GM12874 (cell line): ENCODE data around the gene CADM1.

Source experiments
- TF ChIP-seq, protein P1 (sequence below): IDR thresholded peaks from 2 replicates; pipeline ENCODE4 v1.5.1; 2011; ENCODE audit warnings: low read depth, mild to moderate bottlenecking, control low read depth, low read length, moderate library complexity; ENCODE audit not compliant: insufficient read depth

The CADM1 gene

DNA sequence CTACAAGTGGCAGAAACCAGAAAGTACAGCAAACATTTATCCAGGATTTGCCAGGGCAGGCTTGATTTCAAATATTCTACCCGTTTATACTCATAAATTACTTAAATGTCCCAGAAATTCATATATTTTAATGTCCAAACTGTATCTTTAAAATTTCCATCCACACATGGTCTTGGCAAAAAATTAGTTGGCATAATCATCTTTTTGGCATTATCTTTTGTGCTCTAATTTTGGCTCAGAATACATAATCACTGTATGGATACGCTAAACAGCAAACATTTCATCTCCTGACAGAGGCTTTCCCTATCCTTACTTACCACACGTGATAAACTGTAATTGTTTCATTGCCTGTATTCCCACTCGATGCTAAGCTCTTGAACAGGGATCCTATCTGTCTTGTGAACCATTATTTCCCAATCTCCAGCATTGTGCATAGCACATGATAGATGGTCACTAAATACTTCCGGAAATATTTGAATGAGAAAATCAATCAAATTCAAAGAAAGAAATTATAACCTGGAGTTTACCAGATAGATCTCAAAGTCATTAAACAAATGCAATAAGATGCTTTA lies 64.2 kb downstream of the CADM1 start:
- TF ChIP-seq, protein P1, sequence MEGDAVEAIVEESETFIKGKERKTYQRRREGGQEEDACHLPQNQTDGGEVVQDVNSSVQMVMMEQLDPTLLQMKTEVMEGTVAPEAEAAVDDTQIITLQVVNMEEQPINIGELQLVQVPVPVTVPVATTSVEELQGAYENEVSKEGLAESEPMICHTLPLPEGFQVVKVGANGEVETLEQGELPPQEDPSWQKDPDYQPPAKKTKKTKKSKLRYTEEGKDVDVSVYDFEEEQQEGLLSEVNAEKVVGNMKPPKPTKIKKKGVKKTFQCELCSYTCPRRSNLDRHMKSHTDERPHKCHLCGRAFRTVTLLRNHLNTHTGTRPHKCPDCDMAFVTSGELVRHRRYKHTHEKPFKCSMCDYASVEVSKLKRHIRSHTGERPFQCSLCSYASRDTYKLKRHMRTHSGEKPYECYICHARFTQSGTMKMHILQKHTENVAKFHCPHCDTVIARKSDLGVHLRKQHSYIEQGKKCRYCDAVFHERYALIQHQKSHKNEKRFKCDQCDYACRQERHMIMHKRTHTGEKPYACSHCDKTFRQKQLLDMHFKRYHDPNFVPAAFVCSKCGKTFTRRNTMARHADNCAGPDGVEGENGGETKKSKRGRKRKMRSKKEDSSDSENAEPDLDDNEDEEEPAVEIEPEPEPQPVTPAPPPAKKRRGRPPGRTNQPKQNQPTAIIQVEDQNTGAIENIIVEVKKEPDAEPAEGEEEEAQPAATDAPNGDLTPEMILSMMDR, result no peak

DNA sequence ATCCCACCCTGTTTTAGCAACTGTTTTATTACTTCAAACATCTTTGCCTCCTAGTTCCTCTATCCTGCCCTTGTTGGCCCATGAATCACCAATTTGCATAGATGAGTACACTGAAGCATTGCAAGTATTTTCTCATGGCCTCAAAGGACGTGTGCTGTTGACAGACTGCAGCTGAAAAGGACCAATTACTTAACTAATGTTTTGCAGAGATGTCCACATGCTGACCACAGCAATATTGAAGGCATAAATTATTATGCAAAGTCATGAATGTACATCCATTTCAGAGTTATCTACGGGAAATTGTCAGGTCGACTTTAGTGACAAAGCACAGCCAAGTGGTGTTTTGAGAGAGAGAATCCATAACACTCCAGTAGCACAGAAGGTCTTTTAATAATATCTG lies 64.8 kb downstream of the CADM1 start:
- TF ChIP-seq, protein P1, result no peak

DNA sequence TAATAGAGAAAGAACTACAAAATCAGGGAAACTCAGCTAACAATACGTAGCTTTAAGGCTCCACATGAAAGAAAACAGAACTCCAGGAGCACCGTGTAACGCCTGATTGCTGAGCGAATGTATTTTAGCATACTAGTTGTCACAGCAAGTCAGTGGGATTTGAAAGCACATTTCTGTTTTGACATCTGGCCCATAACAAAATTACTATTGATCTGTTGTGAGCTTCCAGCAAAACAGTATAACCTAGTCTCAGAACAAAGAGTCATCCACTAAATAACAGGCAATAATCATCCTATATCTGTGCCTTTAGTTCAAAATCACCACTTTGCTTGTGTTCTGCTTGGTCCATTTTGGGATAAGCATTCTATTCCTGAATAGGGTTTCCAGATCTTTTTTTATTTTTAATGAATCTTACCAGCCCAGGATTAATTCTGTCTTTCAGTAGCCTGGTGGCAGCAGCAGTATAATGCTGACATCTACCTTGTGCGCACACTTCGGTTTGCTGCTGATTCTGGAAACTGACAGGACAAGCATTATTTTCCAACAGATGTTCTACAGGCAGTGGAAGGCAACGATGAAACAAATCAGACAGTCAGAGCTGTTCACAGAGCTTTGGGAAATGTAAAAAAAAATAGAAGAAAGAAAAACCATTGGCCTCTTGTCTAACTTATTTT lies 66.2 kb downstream of the CADM1 start:
- TF ChIP-seq, protein P1, result no peak

DNA sequence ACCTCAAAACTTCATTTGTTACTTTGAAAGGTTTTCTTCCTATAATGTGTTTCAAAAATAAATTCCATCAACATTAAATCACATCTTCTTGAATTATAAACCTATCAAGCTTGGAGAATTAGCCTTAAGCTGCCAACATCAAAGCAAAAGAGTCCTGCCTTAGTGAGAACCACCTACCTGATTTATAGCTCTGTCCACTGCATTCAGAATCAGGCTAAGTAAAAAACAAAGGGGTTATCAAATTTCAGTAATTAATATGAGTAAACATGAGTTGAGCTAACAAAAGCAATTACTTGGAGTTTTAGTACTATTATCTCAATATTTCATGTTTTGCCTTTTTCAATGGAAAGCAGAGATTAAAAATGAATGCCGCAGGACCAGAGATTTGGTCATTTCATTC lies 73.9 kb downstream of the CADM1 start:
- TF ChIP-seq, protein P1, result no peak

DNA sequence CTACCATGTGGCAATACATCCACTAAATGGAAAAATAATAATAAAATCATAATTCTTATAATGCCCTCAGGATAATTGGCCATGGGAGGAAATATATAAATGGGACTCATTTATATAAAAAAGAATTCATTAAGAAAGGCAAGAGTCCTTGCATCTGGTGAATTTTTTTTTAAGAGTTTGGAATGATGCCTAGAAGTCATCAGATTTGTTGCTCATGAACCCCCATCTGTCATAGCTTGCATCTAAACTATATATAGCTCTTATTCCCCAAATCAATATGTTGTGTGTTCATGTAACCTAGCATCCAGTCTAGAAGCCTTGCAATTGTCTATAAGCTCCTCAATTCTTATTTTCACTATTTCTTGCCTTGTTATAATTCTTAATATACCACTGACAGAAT lies 75.9 kb downstream of the CADM1 start:
- TF ChIP-seq, protein P1, result no peak

DNA sequence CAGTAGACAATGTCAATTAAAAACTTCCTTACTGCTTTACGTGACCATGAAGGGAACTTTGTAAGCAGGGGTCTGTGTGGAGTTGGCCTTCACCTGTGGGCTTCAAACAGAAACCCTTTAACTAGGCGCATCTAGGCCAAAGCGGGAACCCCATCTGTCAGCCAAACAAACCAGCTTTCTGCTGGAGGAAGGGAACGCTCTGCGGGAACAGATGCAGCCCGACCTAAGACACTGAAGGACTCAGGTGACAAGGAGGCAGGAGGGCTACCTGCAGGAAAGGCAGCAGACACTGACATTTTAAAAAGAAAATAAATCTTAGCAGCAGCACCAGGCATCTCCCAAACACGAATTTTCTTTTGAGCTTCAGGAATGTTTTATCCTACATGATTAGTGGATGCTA lies 78.4 kb downstream of the CADM1 start:
- TF ChIP-seq, protein P1, result no peak

DNA sequence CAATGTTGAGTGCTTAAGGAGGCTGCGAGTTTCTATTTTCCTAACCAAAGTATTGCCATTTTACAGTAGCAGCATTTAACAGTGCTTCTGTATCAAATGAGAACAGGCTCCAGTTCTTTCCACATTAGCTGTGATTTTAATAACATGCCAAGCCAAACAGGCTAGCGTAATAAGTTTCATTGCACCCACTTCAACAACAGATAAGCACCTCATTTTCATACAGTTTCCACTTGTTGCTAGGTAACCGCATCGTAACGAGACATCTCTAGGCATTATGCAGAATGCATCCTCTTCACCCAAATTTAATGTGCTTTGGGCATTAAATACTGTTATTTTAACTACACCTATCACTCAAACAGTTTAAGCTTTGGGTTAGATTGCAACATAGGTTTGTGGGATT lies 79.0 kb downstream of the CADM1 start:
- TF ChIP-seq, protein P1, result no peak
